HCT116 (cell line): ENCODE measurements around the gene ERICH6B. TPM values are rescaled to one million over a fixed set of nuclear protein-coding genes. Genes with fewer than 3 reads are reported as not detected.

Experiments
- ATAC-seq: fragments of 200-7000 bp; cut with Tn5 transposase; 2 replicates; pipeline ENCODE4 v1.9.1; 2020; ENCODE audit warnings: mild to moderate bottlenecking, moderate library complexity
- BruUV-seq: library from RNA; stranded (reverse); fragments of 400-500 nt; replicated peaks from 2 replicates; lab custom pipeline; 2021; lab: Mats Ljungman, UMichigan
- CTCF ChIA-PET: fragments of 300-600 bp; sonication (Branson Sonifier 250); formaldehyde crosslinking; loops from one replicate; lab custom pipeline; 2021; ENCODE audit warnings: antibody characterized with exemption; lab: Charles Lee
- POLR2A ChIA-PET: fragments of 300-600, 350-600 bp; sonication (Branson Sonifier 250); formaldehyde crosslinking; loops from one replicate; lab custom pipeline; 2021; ENCODE audit warnings: antibody characterized with exemption; lab: Charles Lee
- RAD21 ChIA-PET, 2 experiments: fragments of 300-600 bp; sonication (Branson Sonifier 250); formaldehyde crosslinking; loops; one replicate each; lab custom pipeline; 2023; ENCODE audit warnings: low total read pairs in 2 of 2; ENCODE audit not compliant: uncharacterized antibody in 2 of 2, unreplicated experiment in 2 of 2, low non-redundant PET in 1 of 2; lab: Charles Lee
- DNase-seq: peaks from one replicate; pipeline ENCODE4 v3.0.0-alpha.2; 2010; ENCODE audit warnings: low read depth, low spot score
- H2AFZ ChIP-seq: fragments of 200-600 bp; shearing (Covaris generic), sonication (generic); 2 replicates; pipeline ENCODE4 v1.6.1; 2017; ENCODE audit warnings: low read depth, mixed run types, mixed read lengths, antibody characterized with exemption, low read length; ENCODE audit not compliant: poor library complexity, severe bottlenecking
- H3K27ac ChIP-seq: 2 replicates; pipeline ENCODE4 v1.5.1; 2012; ENCODE audit warnings: low read depth, low read length
- H3K27me3 ChIP-seq: fragments of 200-600 bp; sonication (generic); 2 replicates; pipeline ENCODE4 v1.6.1; 2016; ENCODE audit warnings: mixed run types, low read length, mixed read lengths; ENCODE audit not compliant: insufficient read depth
- H3K36me3 ChIP-seq, 2 experiments: fragments of 200-500 bp in 1 of 2; fragments of 200-600 bp in 1 of 2; sonication (Bioruptor generic) in 1 of 2; sonication (generic) in 1 of 2; 2 replicates each; pipeline versions ENCODE4 v1.5.1 to v1.6.1; 2014 to 2016; ENCODE audit warnings: low read length in 2 of 2, inconsistent platforms in 1 of 2, mixed read lengths in 1 of 2, mixed run types in 1 of 2; ENCODE audit not compliant: insufficient read depth in 2 of 2, control insufficient read depth in 1 of 2
- H3K4me1 ChIP-seq, 2 experiments: fragments of 200-600 bp in 1 of 2; sonication (generic) in 1 of 2; 2 replicates each; pipeline versions ENCODE4 v1.5.1 to v1.6.1; 2012 to 2017; ENCODE audit warnings: low read length in 2 of 2, inconsistent platforms in 1 of 2, mild to moderate bottlenecking in 1 of 2, mixed read lengths in 1 of 2, mixed run types in 1 of 2, moderate library complexity in 1 of 2; ENCODE audit not compliant: insufficient read depth in 2 of 2, control insufficient read depth in 1 of 2
- H3K4me2 ChIP-seq: fragments of 200-600 bp; sonication (generic); 2 replicates; pipeline ENCODE4 v1.6.1; 2017; ENCODE audit warnings: mixed run types, low read length, mixed read lengths
- H3K4me3 ChIP-seq, 2 experiments: fragments of 200-600 bp in 1 of 2; sonication (generic) in 1 of 2; replicated peaks in 1 of 2; 2 replicates each; pipeline ENCODE4 v1.5.1; 2011 to 2016; ENCODE audit warnings: low read length in 2 of 2, control low read depth in 1 of 2, low read depth in 1 of 2, mild to moderate bottlenecking in 1 of 2, mixed read lengths in 1 of 2, mixed run types in 1 of 2
- H3K79me2 ChIP-seq: fragments of 200-600 bp; sonication (generic); 2 replicates; pipeline ENCODE4 v1.6.1; 2017; ENCODE audit warnings: mild to moderate bottlenecking, mixed run types, low read length, moderate library complexity, mixed read lengths; ENCODE audit not compliant: insufficient read depth
- H3K9ac ChIP-seq: fragments of 200-600 bp; sonication (generic); 2 replicates; pipeline ENCODE4 v1.6.1; 2016; ENCODE audit warnings: low read length, mixed read lengths
- H3K9me2 ChIP-seq: fragments of 200-600 bp; sonication (generic), shearing (Covaris generic); 2 replicates; pipeline ENCODE4 v1.6.1; 2017; ENCODE audit warnings: mixed run types, mild to moderate bottlenecking, moderate library complexity; ENCODE audit not compliant: insufficient read depth
- H3K9me3 ChIP-seq, 2 experiments: fragments of 200-500 bp in 1 of 2; fragments of 200-600 bp in 1 of 2; sonication (Bioruptor generic) in 1 of 2; sonication (generic) in 1 of 2; 2 replicates each; pipeline ENCODE4 v1.6.1; 2014 to 2017; ENCODE audit warnings: low read length in 2 of 2, mixed read lengths in 2 of 2, inconsistent platforms in 1 of 2, low read depth in 1 of 2, mild to moderate bottlenecking in 1 of 2, mixed run types in 1 of 2, moderate library complexity in 1 of 2; ENCODE audit not compliant: control insufficient read depth in 1 of 2, insufficient read depth in 1 of 2
- H4K20me1 ChIP-seq: fragments of 200-600 bp; sonication (generic), shearing (Covaris generic); 2 replicates; pipeline ENCODE4 v1.6.1; 2017; ENCODE audit warnings: mixed run types, mild to moderate bottlenecking, moderate library complexity; ENCODE audit not compliant: insufficient read depth
- CEBPB ChIP-seq: IDR thresholded peaks from 2 replicates; pipeline ENCODE4 v1.6.1; 2012; ENCODE audit warnings: low read depth
- EZH2phosphoT487 ChIP-seq: fragments of 200-600 bp; IDR thresholded peaks from 2 replicates; pipeline ENCODE4 v1.6.1; 2018; ENCODE audit warnings: antibody characterized with exemption, borderline replicate concordance
- POLR2A ChIP-seq: IDR thresholded peaks from 2 replicates; pipeline ENCODE4 v1.7.0; 2011; ENCODE audit warnings: borderline replicate concordance; ENCODE audit not compliant: insufficient read depth, insufficient read length; ENCODE audit errors: extremely low read depth
- SP1 ChIP-seq: IDR thresholded peaks from 2 replicates; pipeline ENCODE4 v1.6.1; 2012; ENCODE audit warnings: low read depth
- YY1 ChIP-seq: IDR thresholded peaks from 2 replicates; pipeline ENCODE4 v1.6.1; 2011; ENCODE audit warnings: low read length, low read depth, moderate library complexity, mild to moderate bottlenecking; ENCODE audit not compliant: insufficient replicate concordance; ENCODE audit errors: extremely low read depth
- ZFX ChIP-seq: fragments of 450-650 bp; IDR thresholded peaks from 2 replicates; pipeline ENCODE4 v1.6.1; 2017
- intact Hi-C: fragments of 100-400 bp; cut with micrococcal nuclease; formaldehyde crosslinking; loops from 2 replicates; pipeline ENCODE4 v1.10.0; 2022
- total RNA-seq: library from RNA; stranded (reverse); gene quantifications from one replicate; pipeline ENCODE4 v1.2.1, GENCODE V29; 2021; ENCODE audit not compliant: unreplicated experiment
- TF ChIP-seq, protein P1 (sequence below): IDR thresholded peaks from 2 replicates; pipeline ENCODE4 v1.6.1; 2012
- TF ChIP-seq, protein P2 (sequence below): IDR thresholded peaks from 2 replicates; pipeline ENCODE4 v1.6.1; 2012; ENCODE audit warnings: low read depth

The ERICH6B gene
- total RNA-seq, 1 experiment from 2014 or later: not detected

DNA sequence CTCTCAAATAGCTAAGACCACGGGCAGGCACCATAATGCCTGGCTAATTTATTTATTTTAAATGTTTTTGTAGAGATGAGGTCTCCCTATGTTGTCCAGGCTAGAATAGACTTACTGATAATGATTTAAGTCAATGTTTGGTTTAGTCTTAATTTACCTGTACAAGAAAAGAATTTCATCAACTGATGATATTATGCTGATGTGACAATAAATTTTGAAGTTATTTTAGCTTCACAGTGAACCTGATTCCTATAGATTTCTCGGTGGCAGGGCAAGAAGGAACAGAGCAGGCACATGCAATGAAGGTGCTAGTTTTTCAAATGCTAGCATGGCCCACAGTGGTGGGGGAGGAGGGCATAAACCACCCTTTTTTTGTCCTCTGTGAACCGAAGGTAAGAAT is 44.0 kb upstream of the ERICH6B start:
- Histone ChIP-seq H2AFZ (no peak overlapping the region), H3K4me2 (no peak overlapping the region), H4K20me1 (no peaks in the 10 kb centered on the region), H3K4me3 (no peak overlapping the region), H3K27me3 (no peaks in the 10 kb centered on the region), H3K4me1 (peaks cover 0 to 3% of the 10 kb centered on the region in 2 experiments; a peak in 1 of 4 replicates), H3K9me3 (no peaks in the 10 kb centered on the region), H3K36me3 (no peaks in the 10 kb centered on the region), H3K79me2 (no peaks in the 10 kb centered on the region), H3K9me2 (no peaks in the 10 kb centered on the region), H3K9ac (no peak overlapping the region), H3K27ac (no peak overlapping the region)
- CTCF ChIA-PET: no interaction called here
- RAD21 ChIA-PET: no interaction called here
- POLR2A ChIA-PET: no interaction called here
- intact Hi-C loops: no loop called here
- TF ChIP-seq CEBPB (no peak), EZH2phosphoT487 (no peak), YY1 (no peak), ZFX (no peak), SP1 (no peak), POLR2A (no peak)
- TF ChIP-seq, protein P1, sequence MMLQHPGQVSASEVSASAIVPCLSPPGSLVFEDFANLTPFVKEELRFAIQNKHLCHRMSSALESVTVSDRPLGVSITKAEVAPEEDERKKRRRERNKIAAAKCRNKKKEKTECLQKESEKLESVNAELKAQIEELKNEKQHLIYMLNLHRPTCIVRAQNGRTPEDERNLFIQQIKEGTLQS: no peak
- TF ChIP-seq, protein P2, sequence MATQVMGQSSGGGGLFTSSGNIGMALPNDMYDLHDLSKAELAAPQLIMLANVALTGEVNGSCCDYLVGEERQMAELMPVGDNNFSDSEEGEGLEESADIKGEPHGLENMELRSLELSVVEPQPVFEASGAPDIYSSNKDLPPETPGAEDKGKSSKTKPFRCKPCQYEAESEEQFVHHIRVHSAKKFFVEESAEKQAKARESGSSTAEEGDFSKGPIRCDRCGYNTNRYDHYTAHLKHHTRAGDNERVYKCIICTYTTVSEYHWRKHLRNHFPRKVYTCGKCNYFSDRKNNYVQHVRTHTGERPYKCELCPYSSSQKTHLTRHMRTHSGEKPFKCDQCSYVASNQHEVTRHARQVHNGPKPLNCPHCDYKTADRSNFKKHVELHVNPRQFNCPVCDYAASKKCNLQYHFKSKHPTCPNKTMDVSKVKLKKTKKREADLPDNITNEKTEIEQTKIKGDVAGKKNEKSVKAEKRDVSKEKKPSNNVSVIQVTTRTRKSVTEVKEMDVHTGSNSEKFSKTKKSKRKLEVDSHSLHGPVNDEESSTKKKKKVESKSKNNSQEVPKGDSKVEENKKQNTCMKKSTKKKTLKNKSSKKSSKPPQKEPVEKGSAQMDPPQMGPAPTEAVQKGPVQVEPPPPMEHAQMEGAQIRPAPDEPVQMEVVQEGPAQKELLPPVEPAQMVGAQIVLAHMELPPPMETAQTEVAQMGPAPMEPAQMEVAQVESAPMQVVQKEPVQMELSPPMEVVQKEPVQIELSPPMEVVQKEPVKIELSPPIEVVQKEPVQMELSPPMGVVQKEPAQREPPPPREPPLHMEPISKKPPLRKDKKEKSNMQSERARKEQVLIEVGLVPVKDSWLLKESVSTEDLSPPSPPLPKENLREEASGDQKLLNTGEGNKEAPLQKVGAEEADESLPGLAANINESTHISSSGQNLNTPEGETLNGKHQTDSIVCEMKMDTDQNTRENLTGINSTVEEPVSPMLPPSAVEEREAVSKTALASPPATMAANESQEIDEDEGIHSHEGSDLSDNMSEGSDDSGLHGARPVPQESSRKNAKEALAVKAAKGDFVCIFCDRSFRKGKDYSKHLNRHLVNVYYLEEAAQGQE: no peak
- DNase-seq (no peak), ATAC-seq (no peak)
- no TSS peak for BruUV-seq
